ENCODE measurements around the gene ONECUT3. TPM values are rescaled to one million over a fixed set of nuclear protein-coding genes. Genes with fewer than 3 reads are reported as not detected.

The ONECUT3 gene
- total and polyA plus RNA-seq, 2 donors (not counting 3 experiments of a cell fraction or from before 2014, with no cell fraction given) = not detected

DNA sequence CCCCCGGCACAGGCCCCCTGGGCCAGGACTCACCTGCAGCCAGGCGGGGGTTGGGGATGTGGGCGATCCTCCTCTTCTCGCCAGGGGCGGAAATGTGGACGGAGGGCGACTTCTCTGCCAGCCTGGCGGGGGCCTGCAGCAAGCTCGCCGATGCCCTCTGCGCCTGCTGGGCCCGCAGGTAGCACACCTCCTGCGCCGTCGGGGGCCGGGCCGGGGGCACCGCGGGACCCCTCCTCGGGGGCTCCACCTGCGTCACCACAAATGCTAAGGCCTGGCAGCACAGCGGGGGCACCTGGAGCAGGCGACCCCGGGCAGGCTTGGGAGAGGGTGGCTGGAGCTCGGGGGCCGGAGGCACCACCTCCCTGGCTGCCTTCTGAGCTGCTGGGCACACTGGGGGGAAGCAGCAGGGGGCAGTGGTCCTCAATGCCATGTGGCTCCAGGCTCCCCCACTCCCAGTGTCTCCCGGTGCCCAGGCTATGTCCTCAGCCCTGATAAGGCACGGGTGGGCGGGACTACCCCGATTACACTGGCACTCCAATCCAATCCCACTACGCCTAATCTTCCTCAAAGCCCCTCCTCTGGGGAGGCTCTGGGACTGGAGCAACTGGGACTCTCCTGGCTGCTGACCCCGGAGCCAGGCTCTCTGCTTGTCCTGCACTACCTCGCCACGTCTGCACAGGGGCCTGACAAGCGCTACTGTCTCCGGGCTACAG lies 70.4 kb downstream of the ONECUT3 start:
- Histone ChIP-seq H3K27me3 (ENCODE audit: control insufficient read depth in 2 of 2, insufficient read depth in 2 of 2, low read length in 2 of 2) (no peaks in the 10 kb centered on the region), H4K20me1 (replicated peaks; ENCODE audit: control insufficient read depth, extremely low read depth, insufficient read depth, low read length) (no peaks in the 10 kb centered on the region), H3K79me2 (ENCODE audit: control insufficient read depth, insufficient read depth, low read length) (peaks cover 4% of the 10 kb centered on the region), H3K9me1 (replicated peaks; ENCODE audit: control insufficient read depth, extremely low read depth, insufficient read depth, low read length) (no peaks in the 10 kb centered on the region), H2AFZ (ENCODE audit: low read depth, low read length) (no peak overlapping the region), H3K4me2 (ENCODE audit: insufficient read depth, low read length) (no peak overlapping the region), H3K4me1 (ENCODE audit: control insufficient read depth, extremely low read depth, insufficient read depth, low read length) (no peaks in the 10 kb centered on the region), H3K9ac (replicated peaks; ENCODE audit: extremely low read depth, insufficient read depth, low read length) (no peak overlapping the region), H3K27ac (ENCODE audit: insufficient read depth, low read depth, low read length) (no peak overlapping the region), H3K36me3 (ENCODE audit: control insufficient read depth in 2 of 2, extremely low read depth in 1 of 2, insufficient read depth in 2 of 2, low read length in 2 of 2) (peaks cover 0 to 45% of the 10 kb centered on the region in 2 experiments), H3K4me3 (replicated peaks in 1 of 3; ENCODE audit: insufficient read depth in 1 of 3, low read depth in 1 of 3, low read length in 3 of 3) (no peak overlapping the region), H3K9me3 (replicated peaks; ENCODE audit: control insufficient read depth, insufficient read depth, low read length) (no peaks in the 10 kb centered on the region)
- POLR2A ChIA-PET = no interaction called here
- DNase-seq (ENCODE audit: low read depth, low spot score) (no peak), FAIRE-seq (no peak)
- intact Hi-C loops (cut with micrococcal nuclease) (no loop called here), dilution Hi-C loops (cut with MboI; ENCODE audit: extremely low pct_ligation_motif_present, low sequenced_read_pairs) (no loop called here)
- CTCF ChIA-PET = interaction anchor here (0.8 to 3.0 kb wide), 3 partner anchors 26 to 278 kb away, joined by 3 to 54 read pairs (median 6); no protein-coding TSS in a partner anchor
- no TSS peak for BruUV-seq (replicated peaks)
- TF ChIP-seq, protein P1, sequence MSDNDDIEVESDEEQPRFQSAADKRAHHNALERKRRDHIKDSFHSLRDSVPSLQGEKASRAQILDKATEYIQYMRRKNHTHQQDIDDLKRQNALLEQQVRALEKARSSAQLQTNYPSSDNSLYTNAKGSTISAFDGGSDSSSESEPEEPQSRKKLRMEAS (IDR thresholded peaks at IDR 0.05; ENCODE audit: insufficient read depth, insufficient read length) = no peak
- no peak for TF ChIP-seq JUN (IDR thresholded peaks at IDR 0.05; ENCODE audit: borderline replicate concordance, insufficient read depth, insufficient read length, low read depth)
- no peak for TF ChIP-seq EZH2 (IDR thresholded peaks at IDR 0.05; ENCODE audit: borderline replicate concordance, low read depth, low read length, severe bottlenecking)
- TF ChIP-seq POLR2AphosphoS5 (IDR thresholded peaks at IDR 0.05; ENCODE audit: insufficient read depth, low read depth, low read length) = no peak
- TF ChIP-seq GATA2 (IDR thresholded peaks at IDR 0.05; ENCODE audit: insufficient read depth, insufficient read length, low read depth, low read length) = no peak
- TF ChIP-seq, protein P2, sequence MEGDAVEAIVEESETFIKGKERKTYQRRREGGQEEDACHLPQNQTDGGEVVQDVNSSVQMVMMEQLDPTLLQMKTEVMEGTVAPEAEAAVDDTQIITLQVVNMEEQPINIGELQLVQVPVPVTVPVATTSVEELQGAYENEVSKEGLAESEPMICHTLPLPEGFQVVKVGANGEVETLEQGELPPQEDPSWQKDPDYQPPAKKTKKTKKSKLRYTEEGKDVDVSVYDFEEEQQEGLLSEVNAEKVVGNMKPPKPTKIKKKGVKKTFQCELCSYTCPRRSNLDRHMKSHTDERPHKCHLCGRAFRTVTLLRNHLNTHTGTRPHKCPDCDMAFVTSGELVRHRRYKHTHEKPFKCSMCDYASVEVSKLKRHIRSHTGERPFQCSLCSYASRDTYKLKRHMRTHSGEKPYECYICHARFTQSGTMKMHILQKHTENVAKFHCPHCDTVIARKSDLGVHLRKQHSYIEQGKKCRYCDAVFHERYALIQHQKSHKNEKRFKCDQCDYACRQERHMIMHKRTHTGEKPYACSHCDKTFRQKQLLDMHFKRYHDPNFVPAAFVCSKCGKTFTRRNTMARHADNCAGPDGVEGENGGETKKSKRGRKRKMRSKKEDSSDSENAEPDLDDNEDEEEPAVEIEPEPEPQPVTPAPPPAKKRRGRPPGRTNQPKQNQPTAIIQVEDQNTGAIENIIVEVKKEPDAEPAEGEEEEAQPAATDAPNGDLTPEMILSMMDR (IDR thresholded peaks at IDR 0.05; ENCODE audit: extremely low read depth in 1 of 2, insufficient read depth in 1 of 2, low read depth in 1 of 2, low read length in 2 of 2) = no peak
- no peak for TF ChIP-seq FOS (IDR thresholded peaks at IDR 0.05; ENCODE audit: borderline replicate concordance, insufficient read depth, low read length)
- no peak for TF ChIP-seq POLR2A (IDR thresholded peaks at IDR 0.05; ENCODE audit: low read depth, low read length)
- no peak for TF ChIP-seq MYC (IDR thresholded peaks at IDR 0.05; ENCODE audit: low read depth, low read length)
